Thyroid gland (tissue), 4 donors: ENCODE measurements around the gene FKBP1B.

Experiments used
- CTCF ChIP-seq, 6 experiments: fragments of 200-600 bp in 3 of 6; fragments of 450-650 bp in 3 of 6; sonication (generic) in 3 of 6; IDR thresholded peaks; one replicate each; pipeline ENCODE4 v1.5.1; 2016 to 2019; ENCODE audit warnings: antibody characterized with exemption in 6 of 6, mild to moderate bottlenecking in 2 of 6, inconsistent platforms in 1 of 6, moderate library complexity in 1 of 6
- POLR2A ChIP-seq, 2 donors: fragments of 450-650 bp; IDR thresholded peaks; one replicate each; pipeline ENCODE4 v1.6.1; 2017; ENCODE audit warnings: antibody characterized with exemption in 2 of 2, mild to moderate bottlenecking in 2 of 2, moderate library complexity in 1 of 2

DNA sequence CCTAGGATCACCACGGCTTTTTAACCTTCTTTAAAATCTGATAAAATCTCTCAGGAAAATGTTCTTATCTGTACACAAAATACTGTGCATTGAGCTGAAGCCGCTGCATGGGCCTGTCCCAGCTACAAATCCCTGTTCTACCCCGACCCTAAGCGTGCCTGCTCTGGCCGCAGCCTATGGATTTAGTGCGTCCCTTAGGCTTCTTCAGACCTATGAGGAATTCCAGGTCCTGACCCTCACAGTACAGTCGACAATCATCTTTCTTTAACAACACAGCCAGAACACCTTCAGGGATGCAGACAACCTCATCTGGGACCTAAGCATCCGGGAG lies 1.9 kb upstream of the FKBP1B start:
- TF ChIP-seq CTCF (IDR thresholded peaks at IDR 0.05) (no peak), POLR2A (IDR thresholded peaks at IDR 0.05) (no peak)
